ENCODE data around the gene FASTKD2.

FASTKD2 gene

GRCh38 chr2:206765242-206766056 lies at the start of gene FASTKD2, which contains the start of gene MDH1B:
FASTKD2 (plus strand) TSS chr2:206765606; CDS start chr2:206766694, 1,088 bp downstream.
MDH1B (minus strand) TSS chr2:206765328; CDS start chr2:206765271, 57 bp downstream.
- peak; percentile 97 for DNase-seq (ENCODE audit: low read depth, low spot score)

GRCh38 chr2:206716623-206717022 lies 48.8 kb upstream of the FASTKD2 start:
- no peak for DNase-seq (ENCODE audit: low read depth, low spot score)

GRCh38 chr2:206718296-206718695 lies 47.1 kb upstream of the FASTKD2 start, which contains the start of gene DYTN:
DYTN (minus strand) TSS chr2:206718396; CDS start chr2:206718279, 117 bp downstream.
- no peak for DNase-seq (ENCODE audit: low read depth, low spot score)

- no peak for DNase-seq (ENCODE audit: low read depth, low spot score)
Measured at GRCh38 chr2:206721256-206721920, 44.0 kb upstream of the FASTKD2 start.

GRCh38 chr2:206723288-206723687 lies 42.1 kb upstream of the FASTKD2 start:
- DNase-seq (ENCODE audit: low read depth, low spot score), result no peak

GRCh38 chr2:206727287-206727686 lies 38.1 kb upstream of the FASTKD2 start:
- DNase-seq (ENCODE audit: low read depth, low spot score), result no peak

GRCh38 chr2:206728277-206729199 lies 36.9 kb upstream of the FASTKD2 start:
- DNase-seq (ENCODE audit: low read depth, low spot score), result peak; percentile 49

GRCh38 chr2:206733341-206733740 lies 32.1 kb upstream of the FASTKD2 start:
- DNase-seq (ENCODE audit: low read depth, low spot score), result no peak

GRCh38 chr2:206736935-206737334 lies 28.5 kb upstream of the FASTKD2 start:
- no peak for DNase-seq (ENCODE audit: low read depth, low spot score)

- DNase-seq (ENCODE audit: low read depth, low spot score), result no peak
Measured at GRCh38 chr2:206739271-206739670, 26.1 kb upstream of the FASTKD2 start.

GRCh38 chr2:206740800-206741199 lies 24.6 kb upstream of the FASTKD2 start:
- DNase-seq (ENCODE audit: low read depth, low spot score), result no peak

GRCh38 chr2:206756816-206757215 lies 8.6 kb upstream of the FASTKD2 start:
- DNase-seq (ENCODE audit: low read depth, low spot score), result no peak

- DNase-seq (ENCODE audit: low read depth, low spot score), result no peak
Measured at GRCh38 chr2:206764673-206765241, 649 bp upstream of the FASTKD2 start.

- no peak for DNase-seq (ENCODE audit: low read depth, low spot score)
Measured at GRCh38 chr2:206766057-206766930, 888 bp downstream of the FASTKD2 start.

- DNase-seq (ENCODE audit: low read depth, low spot score), result no peak
Measured at GRCh38 chr2:206774871-206775270, 9.5 kb downstream of the FASTKD2 start.

GRCh38 chr2:206776432-206776831 lies 11.0 kb downstream of the FASTKD2 start:
- no peak for DNase-seq (ENCODE audit: low read depth, low spot score)

- no peak for DNase-seq (ENCODE audit: low read depth, low spot score)
Measured at GRCh38 chr2:206780671-206781070, 15.3 kb downstream of the FASTKD2 start.

GRCh38 chr2:206783718-206784117 lies 18.3 kb downstream of the FASTKD2 start:
- peak; percentile 31 for DNase-seq (ENCODE audit: low read depth, low spot score)

- DNase-seq (ENCODE audit: low read depth, low spot score), result no peak
Measured at GRCh38 chr2:206784559-206785353, 19.4 kb downstream of the FASTKD2 start.

Measured in astrocyte of the hippocampus (primary cell).